Measurements from ENCODE around the gene VOPP1. TPM values are rescaled to one million over a fixed set of nuclear protein-coding genes. Genes with fewer than 3 reads are reported as not detected.

The VOPP1 gene
- total RNA-seq, 1 experiment from 2014 or later: 30.3 TPM

- Histone ChIP-seq H3K79me2 (ENCODE audit: insufficient read depth, low read length) (no peaks in the 10 kb centered on the region), H3K9ac (ENCODE audit: low read length) (no peak overlapping the region), H3K4me1 (ENCODE audit: control insufficient read depth in 1 of 2, insufficient read depth in 2 of 2, low read length in 2 of 2) (peaks cover 5 to 14% of the 10 kb centered on the region in 2 experiments), H3K9me2 (ENCODE audit: insufficient read depth) (no peaks in the 10 kb centered on the region), H3K4me2 (ENCODE audit: low read length) (no peak overlapping the region), H3K4me3 (replicated peaks in 1 of 2; ENCODE audit: low read depth in 1 of 2, low read length in 2 of 2) (no peak overlapping the region), H4K20me1 (ENCODE audit: insufficient read depth) (no peaks in the 10 kb centered on the region), H3K27me3 (ENCODE audit: insufficient read depth, low read length) (no peaks in the 10 kb centered on the region), H3K27ac (ENCODE audit: low read depth, low read length) (no peak overlapping the region), H3K9me3 (ENCODE audit: control insufficient read depth in 1 of 2, insufficient read depth in 1 of 2, low read depth in 1 of 2, low read length in 2 of 2) (no peaks in the 10 kb centered on the region), H2AFZ (ENCODE audit: low read depth, low read length, poor library complexity, severe bottlenecking) (no peak overlapping the region), H3K36me3 (ENCODE audit: control insufficient read depth in 1 of 2, insufficient read depth in 2 of 2, low read length in 2 of 2) (no peaks in the 10 kb centered on the region)
- RAD21 ChIA-PET (ENCODE audit: low non-redundant PET in 1 of 2, low total read pairs in 2 of 2, uncharacterized antibody in 2 of 2, unreplicated experiment in 2 of 2): no interaction called here
- CTCF ChIA-PET: no interaction called here
- no peak for DNase-seq (ENCODE audit: low read depth, low spot score)
- intact Hi-C loops (cut with micrococcal nuclease): no loop called here
- POLR2A ChIA-PET: no interaction called here
- no TSS peak for BruUV-seq (replicated peaks)
- ATAC-seq: no peak
- TF ChIP-seq JUND (IDR thresholded peaks at IDR 0.05) (no peak), ELF1 (IDR thresholded peaks at IDR 0.05; ENCODE audit: borderline replicate concordance, low read depth) (no peak), EGR1 (IDR thresholded peaks at IDR 0.05; ENCODE audit: low read depth) (no peak), FOSL1 (IDR thresholded peaks at IDR 0.05; ENCODE audit: low read depth) (no peak), SIN3A (IDR thresholded peaks at IDR 0.05; ENCODE audit: low read depth) (no peak), POLR2AphosphoS5 (IDR thresholded peaks at IDR 0.05; ENCODE audit: low read depth, low read length) (no peak), EZH2phosphoT487 (IDR thresholded peaks at IDR 0.05; ENCODE audit: borderline replicate concordance) (no peak), ZFX (IDR thresholded peaks at IDR 0.05) (no peak), ZBTB33 (IDR thresholded peaks at IDR 0.05; ENCODE audit: extremely low read depth, insufficient replicate concordance, low read length) (no peak), POLR2A (IDR thresholded peaks at IDR 0.05; ENCODE audit: borderline replicate concordance, extremely low read depth, insufficient read depth, insufficient read length) (no peak), SRF (IDR thresholded peaks at IDR 0.05; ENCODE audit: low read depth) (no peak), CBX3 (IDR thresholded peaks at IDR 0.05; ENCODE audit: low read depth) (no peak), SP1 (IDR thresholded peaks at IDR 0.05; ENCODE audit: low read depth) (no peak)
Observed at GRCh38 chr7:55589905-55590304, 17.6 kb upstream of the VOPP1 start.

Measured in HCT116 (cell line).